ENCODE results near the gene CHI3L1. TPM values are rescaled to one million over a fixed set of nuclear protein-coding genes. Genes with fewer than 3 reads are reported as not detected.

The CHI3L1 gene
- total and polyA plus RNA-seq, 11 donors, result 0.15 to 27.1 (median 1.3) TPM; not detected in 1

- DNase-seq (peak in 1 of 5 donors; percentile 15), ATAC-seq (peak in 3 of 4 donors; percentile 66 to 85 (median 71))
- Histone ChIP-seq H3K4me1 (peaks cover 0 to 13% (median 0%) of the 10 kb centered on the region in 12 donors), H3K4me3 (no peak overlapping the region), H3K27me3 (no peaks in the 10 kb centered on the region), H3K9me3 (no peaks in the 10 kb centered on the region), H3K36me3 (no peaks in the 10 kb centered on the region), H3K27ac (no peak overlapping the region)
- 80 to 90% (median 85%) methylated on average over 7 of the region's 7 CpGs for WGBS, 4 donors
- intact Hi-C loops (cut with DNase I), result no loop called here
- TF ChIP-seq POLR2A (IDR thresholded peaks at IDR 0.05) (no peak), CTCF (IDR thresholded peaks at IDR 0.05) (no peak)
These were observed 4.0 kb downstream of the CHI3L1 start for GRCh38 chr1:203182387-203182953.

GRCh38 chr1:203181586-203182386 lies 4.7 kb downstream of the CHI3L1 start:
- TF ChIP-seq POLR2A (IDR thresholded peaks at IDR 0.05), result no peak
- no peak for TF ChIP-seq CTCF (IDR thresholded peaks at IDR 0.05)
- DNase-seq, result peak in 1 of 5 donors; percentile 20
- intact Hi-C loops (cut with DNase I), result no loop called here

GRCh38 chr1:203180611-203181330 lies 5.7 kb downstream of the CHI3L1 start:
- intact Hi-C loops (cut with DNase I), result no loop called here
- Histone ChIP-seq H3K27ac (no peak overlapping the region), H3K36me3 (no peaks in the 10 kb centered on the region), H3K27me3 (no peaks in the 10 kb centered on the region), H3K9me3 (no peaks in the 10 kb centered on the region), H3K4me1 (peaks cover 0 to 14% (median 0%) of the 10 kb centered on the region in 12 donors), H3K4me3 (no peak overlapping the region)
- no peak for DNase-seq
- 84 to 91% (median 87%) methylated on average over 11 of the region's 11 CpGs for WGBS, 4 donors
- no peak for ATAC-seq
- no peak for TF ChIP-seq POLR2A (IDR thresholded peaks at IDR 0.05)
- TF ChIP-seq CTCF (IDR thresholded peaks at IDR 0.05), result no peak

More at GRCh38 chr1:203181586-203182386, 4.7 kb downstream of the CHI3L1 start:
- H3K9me3 ChIP-seq, result no peaks in the 10 kb centered on the region
- no peaks in the 10 kb centered on the region for H3K27me3 ChIP-seq
- H3K27ac ChIP-seq, result no peak overlapping the region
- no peak overlapping the region for H3K4me3 ChIP-seq
- H3K4me1 ChIP-seq, result peaks cover 0 to 13% (median 0%) of the 10 kb centered on the region in 12 donors
- no peak for ATAC-seq
- 61 to 65% (median 64%) methylated on average over 9 to 10 of the region's 10 CpGs for WGBS, 4 donors
- no peaks in the 10 kb centered on the region for H3K36me3 ChIP-seq

- DNase-seq (no peak), ATAC-seq (no peak)
- Histone ChIP-seq H3K36me3 (no peaks in the 10 kb centered on the region), H3K4me3 (no peak overlapping the region), H3K9me3 (no peaks in the 10 kb centered on the region), H3K27ac (no peak overlapping the region), H3K4me1 (peaks cover 0 to 19% (median 0%) of the 10 kb centered on the region in 12 donors), H3K27me3 (no peaks in the 10 kb centered on the region)
- TF ChIP-seq CTCF (IDR thresholded peaks at IDR 0.05) (no peak), POLR2A (IDR thresholded peaks at IDR 0.05) (no peak)
- intact Hi-C loops (cut with DNase I), result no loop called here
- 86 to 89% (median 88%) methylated on average over 9 to 10 of the region's 10 CpGs for WGBS, 4 donors
These were observed 6.9 kb downstream of the CHI3L1 start for GRCh38 chr1:203179667-203180005.
